ENCODE measurements around the gene BTRC. TPM values are rescaled to one million over a fixed set of nuclear protein-coding genes. Genes with fewer than 3 reads are reported as not detected.

Gene BTRC
- total RNA-seq, 1 donor from 2014 or later = 7.1 TPM

DNA sequence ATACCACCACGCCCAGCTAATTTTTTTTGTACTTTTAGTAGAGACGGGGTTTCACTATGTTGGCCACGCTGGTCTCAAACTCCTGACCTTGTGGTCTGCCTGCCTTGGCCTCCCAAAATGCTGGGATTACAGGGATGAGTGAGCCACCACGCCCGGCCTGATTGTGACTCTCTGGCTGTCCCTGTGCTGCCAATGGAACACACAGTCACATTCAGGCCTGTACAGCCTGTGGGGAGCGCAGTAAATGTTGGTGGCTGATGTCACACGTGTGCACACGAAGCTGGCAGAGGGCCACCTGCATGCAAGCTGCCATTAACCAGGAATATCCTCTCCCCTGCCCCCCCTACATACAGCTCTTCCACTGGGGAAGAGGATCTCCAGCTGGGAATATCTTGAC, 212.0 kb downstream of the BTRC start:
- DNase-seq (ENCODE audit: low read depth in 2 of 2) = no peak

- DNase-seq (ENCODE audit: low read depth in 2 of 2) = peak; percentile 33 to 65
These were observed 212.6 kb downstream of the BTRC start for GRCh38 chr10:101566333-101567164.

DNA sequence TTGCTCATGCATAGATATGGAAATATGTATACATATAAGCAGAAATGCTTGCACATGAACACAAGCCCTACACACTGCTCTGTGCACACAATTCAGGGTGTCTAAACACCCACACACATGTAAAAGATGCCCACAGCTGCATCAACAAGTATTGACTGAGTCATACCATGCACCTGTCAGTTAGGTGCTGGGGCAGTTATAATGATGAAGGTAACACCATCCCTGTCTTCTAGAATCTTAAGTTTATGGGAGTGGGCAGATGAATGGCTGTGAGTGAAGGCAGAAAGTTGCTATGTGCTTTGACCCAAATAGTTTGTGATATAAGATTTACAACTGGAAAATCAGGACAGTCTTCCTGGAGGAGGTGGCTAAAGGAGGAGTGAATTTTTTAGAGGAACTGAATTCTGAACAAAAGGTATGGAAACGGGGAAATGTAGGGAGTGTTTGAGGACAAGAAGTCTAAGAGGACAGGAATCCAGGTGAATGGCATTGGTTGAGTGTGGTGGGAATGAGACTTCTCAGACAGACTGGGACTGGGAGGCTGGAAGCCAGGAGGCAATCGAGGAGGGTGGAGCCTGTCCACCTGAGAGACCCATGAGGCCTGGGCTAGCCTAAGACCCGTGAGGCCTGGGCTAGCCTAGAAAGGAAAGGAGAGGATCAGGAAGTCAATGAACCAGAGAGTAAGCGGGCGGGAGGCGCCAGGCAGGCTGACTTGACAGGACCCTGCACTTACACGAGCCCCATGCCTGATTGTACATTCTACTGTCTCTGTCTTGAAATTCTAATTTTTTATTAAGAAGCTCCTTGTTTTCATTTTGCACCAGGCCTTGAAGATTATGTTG, 213.4 kb downstream of the BTRC start:
- DNase-seq (ENCODE audit: low read depth in 2 of 2) = no peak

- no peak for DNase-seq (ENCODE audit: low read depth in 2 of 2)
These were observed 214.2 kb downstream of the BTRC start for GRCh38 chr10:101568054-101568745.

GRCh38 chr10:101569323-101569621, 215.3 kb downstream of the BTRC start:
- no peak for DNase-seq (ENCODE audit: low read depth in 2 of 2)

- DNase-seq (ENCODE audit: low read depth in 2 of 2) = peak; percentile 57 to 71
These were observed 215.9 kb downstream of the BTRC start for GRCh38 chr10:101569622-101570427.

DNA sequence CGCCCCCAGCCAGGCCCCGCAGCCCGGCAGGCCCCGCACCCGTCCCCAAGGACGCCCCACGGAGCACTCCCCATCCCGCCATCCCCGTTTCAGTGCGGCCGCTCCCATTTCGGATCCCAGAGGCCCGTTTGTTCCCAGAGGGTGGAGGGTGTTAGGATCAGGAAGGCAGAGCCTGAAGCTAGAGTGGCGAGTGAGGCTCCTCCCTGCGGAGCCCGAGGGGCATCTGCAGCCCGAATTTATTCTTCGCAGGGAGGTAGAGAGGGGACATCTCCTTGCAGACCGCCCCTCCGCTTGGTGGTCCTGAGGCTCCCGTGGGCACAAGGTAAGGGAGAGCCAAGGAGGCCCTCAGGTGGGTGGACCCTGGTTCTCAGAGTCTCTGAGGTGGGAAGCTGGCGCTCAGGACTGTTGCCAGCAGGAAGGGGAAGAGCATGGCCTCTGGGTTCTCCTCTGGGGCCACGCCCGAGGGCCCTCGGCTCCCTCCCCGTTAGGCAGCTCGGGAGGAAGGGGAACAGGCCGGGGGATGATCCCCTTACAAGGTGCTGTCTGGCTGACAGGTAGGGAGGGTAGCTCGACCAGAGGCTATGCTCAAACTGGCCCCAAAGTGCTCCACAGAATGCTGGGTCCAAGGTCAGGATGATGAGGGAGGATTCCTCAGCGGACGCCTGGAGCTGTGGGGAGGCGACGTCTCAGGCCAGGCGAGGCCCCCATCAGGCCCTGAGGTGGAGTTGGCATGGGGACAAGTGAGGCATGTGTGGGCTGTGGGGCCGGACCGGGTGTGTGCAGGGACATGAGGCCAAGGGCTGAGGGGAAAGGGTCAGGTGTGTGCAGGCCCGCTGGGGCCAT, 216.7 kb downstream of the BTRC start:
- DNase-seq (ENCODE audit: low read depth in 2 of 2) = no peak

DNA sequence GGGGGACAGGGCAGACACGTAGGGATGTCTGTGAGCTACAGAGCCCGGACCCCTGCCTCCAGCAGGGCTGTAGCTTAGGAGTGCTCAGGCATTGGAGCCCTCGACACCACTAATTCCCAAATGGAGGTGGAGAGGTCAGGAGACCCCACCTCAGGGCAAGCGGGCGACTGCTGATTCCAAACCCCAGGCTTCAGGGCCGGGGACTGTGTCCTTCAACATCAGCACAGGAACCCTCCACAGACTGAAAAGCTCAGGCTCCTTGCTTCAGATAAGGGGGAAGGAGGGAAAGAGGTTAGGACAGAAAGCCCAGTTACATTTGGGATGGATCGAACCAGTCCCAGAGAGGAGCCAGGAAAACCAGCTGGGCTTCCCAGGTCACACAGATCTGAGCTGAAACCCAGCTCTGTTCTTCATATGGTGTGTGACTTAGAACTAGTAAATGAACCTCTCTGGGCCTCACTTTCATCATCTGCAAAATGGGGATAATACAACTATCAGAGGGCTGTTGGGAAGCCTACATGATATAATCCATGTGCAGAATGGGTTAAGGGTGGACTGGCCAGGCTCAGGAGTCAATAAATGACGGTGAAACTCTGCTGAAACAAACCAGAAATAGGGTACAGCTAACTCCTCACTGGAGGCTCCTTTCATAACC, 217.4 kb downstream of the BTRC start:
- no peak for DNase-seq (ENCODE audit: low read depth in 2 of 2)

- no peak for DNase-seq (ENCODE audit: low read depth in 2 of 2)
These were observed 218.2 kb downstream of the BTRC start for GRCh38 chr10:101572126-101572525.

DNA sequence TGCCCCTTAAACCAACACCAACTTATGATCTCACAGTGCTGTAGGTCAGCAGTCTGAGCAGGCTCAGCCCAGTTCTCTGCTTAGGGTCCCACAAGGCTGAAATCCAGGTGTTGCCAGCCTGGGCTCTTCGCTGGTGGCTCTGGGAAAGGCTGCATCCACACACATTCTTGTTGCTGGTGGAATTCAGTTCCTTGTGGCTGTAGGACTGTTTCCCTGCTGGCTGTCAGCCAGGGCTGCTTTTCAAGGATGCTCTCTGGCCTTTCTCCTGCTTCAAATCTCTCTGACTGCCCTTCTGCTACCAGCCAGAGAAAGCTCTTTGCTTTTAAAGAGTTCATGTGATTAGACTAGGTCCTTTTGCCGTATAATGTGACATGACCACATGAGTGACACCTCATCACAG, 218.8 kb downstream of the BTRC start:
- DNase-seq (ENCODE audit: low read depth in 2 of 2) = no peak

GRCh38 chr10:101573885-101574753, 220.2 kb downstream of the BTRC start:
- DNase-seq (ENCODE audit: low read depth in 2 of 2) = no peak

DNA sequence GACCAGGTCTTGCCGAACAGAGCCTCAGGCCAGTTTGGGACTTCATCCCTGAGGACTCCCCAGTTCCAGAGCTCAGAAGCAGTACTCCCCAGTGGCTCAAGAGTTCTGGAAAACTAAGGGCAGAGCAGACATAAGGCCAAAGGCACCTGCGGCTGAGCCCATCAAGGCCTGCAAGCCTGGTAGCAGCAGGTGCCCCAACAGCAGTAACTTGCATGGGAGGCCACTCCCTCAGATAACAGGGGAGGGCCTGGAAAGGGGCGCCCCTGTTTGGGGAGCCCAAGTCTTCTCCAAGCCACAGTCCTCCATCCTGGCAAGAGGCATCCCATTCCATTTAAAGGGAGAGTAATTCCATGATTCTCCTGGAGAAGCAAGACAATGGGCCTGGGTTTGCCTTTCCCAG, 221.1 kb downstream of the BTRC start:
- no peak for DNase-seq (ENCODE audit: low read depth in 2 of 2)

- no peak for DNase-seq (ENCODE audit: low read depth in 2 of 2)
These were observed 221.7 kb downstream of the BTRC start for GRCh38 chr10:101575580-101576210.

- no peak for DNase-seq (ENCODE audit: low read depth in 2 of 2)
These were observed 222.4 kb downstream of the BTRC start for GRCh38 chr10:101576211-101576863.

DNA sequence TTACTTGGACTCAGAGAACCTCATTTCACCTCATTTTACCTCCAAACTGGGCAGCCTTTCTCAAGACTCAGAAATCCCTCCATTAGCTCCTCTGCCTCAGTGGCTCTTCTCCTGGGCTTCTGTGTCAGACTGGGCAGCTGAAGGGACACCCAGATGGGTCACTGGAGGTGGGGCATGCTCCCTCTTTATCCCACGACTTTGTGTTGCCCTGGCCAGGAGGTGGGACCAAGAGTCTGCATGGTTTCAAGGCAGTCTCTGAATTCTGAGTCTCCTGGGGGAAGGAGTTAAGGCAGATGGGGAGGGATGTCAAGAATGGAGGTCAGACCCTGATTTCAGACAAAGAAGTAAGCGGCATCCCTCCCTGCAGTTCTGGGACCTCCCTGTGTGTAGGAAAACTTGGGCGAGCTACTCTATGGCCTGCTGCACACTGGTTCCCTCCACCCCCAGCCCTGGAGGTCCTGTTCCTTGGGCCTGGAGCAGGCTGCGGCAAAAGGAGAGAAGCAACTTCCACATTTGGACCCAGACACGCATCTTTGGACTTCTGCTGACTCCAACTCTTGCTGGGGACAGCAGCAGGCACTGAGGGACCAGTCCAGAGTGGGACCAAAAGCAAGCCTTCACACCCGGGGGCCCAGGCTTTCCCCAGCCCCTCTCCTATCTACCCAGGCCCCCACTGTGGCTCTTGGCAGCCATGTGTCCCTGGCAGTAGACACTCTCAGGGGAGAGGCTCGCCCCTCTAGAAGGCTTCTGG, 223.3 kb downstream of the BTRC start:
- no peak for DNase-seq (ENCODE audit: low read depth in 2 of 2)

GRCh38 chr10:101578192-101578591, 224.2 kb downstream of the BTRC start:
- no peak for DNase-seq (ENCODE audit: low read depth in 2 of 2)

DNA sequence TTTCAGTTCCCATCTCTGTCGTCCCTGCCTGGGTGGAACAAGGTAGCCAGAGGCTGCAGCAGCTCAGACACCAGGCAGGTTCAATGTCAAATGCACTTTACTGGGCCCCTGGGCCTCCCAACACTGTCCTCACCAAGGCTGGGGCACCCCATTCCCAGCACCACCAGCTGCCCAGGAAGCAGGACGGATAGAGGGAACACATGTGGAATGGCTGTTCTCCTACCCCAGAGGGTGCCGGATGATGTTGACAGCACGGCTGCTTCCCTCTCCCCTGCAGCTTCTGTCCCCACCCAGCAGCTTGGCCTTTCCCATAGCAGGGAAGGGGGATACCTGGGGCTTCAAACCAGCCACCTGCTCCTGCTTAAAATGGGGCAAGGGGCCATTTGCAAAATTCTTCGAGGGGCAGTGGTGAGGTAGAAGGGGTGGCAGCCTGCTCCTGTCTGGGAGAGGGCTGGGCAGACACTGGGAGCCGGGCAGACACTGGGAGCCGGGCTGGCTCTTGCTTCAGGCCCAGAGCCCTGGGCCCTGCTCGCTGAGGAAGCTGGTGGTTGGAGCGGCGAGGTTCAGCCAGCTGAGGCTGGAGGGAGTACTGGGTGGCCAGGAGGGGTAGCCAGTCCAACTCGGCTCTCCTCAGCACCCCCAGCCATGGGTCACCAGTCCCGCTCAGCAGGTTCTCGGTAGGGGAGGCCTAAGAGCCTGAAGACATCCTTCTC, 225.0 kb downstream of the BTRC start:
- no peak for DNase-seq (ENCODE audit: low read depth in 2 of 2)

All from lung microvascular endothelial cell (primary cell).